Hepatocyte (in vitro differentiated cells): ENCODE data around the gene SLC19A1.

ENCODE experiments used
- EZH2 ChIP-seq: fragments of 200-600 bp; sonication (generic); IDR thresholded peaks from 2 replicates; pipeline ENCODE4 v1.6.1; 2016; ENCODE audit warnings: antibody characterized with exemption, mild to moderate bottlenecking, borderline replicate concordance
- EZH2phosphoT487 ChIP-seq: fragments of 200-600 bp; sonication (generic); IDR thresholded peaks from one replicate; pipeline ENCODE4 v1.6.1; 2018; ENCODE audit warnings: antibody characterized with exemption, mild to moderate bottlenecking, low read depth, moderate library complexity; ENCODE audit not compliant: unreplicated experiment, severe bottlenecking
- TF ChIP-seq, protein P1 (sequence below): fragments of 200-600 bp; sonication (generic); IDR thresholded peaks from 2 replicates; pipeline ENCODE4 v1.5.1; 2016; ENCODE audit warnings: antibody characterized with exemption, mild to moderate bottlenecking; ENCODE audit not compliant: poor library complexity

DNA sequence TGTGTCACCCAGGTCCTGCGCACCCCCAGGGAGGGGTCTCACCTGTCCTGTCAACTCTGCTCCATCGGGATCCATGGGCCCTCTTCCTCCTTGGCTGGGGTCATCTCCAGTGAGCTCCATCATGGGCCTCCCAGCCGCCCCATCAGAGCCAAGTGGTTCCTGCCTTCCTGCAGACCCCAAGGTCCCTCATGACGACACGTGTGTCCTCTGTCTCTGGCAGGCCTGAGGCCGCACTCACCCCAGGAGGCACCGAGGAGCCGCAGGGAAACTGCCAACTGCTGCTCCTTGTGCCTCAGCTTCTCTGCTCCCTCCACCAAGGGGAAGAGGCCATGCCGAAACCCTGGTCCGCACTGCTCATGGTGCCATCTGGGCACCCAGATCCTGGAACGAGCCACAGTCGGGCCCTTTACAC, 90.5 kb downstream of the SLC19A1 start:
- no peak for TF ChIP-seq EZH2
- TF ChIP-seq, protein P1, sequence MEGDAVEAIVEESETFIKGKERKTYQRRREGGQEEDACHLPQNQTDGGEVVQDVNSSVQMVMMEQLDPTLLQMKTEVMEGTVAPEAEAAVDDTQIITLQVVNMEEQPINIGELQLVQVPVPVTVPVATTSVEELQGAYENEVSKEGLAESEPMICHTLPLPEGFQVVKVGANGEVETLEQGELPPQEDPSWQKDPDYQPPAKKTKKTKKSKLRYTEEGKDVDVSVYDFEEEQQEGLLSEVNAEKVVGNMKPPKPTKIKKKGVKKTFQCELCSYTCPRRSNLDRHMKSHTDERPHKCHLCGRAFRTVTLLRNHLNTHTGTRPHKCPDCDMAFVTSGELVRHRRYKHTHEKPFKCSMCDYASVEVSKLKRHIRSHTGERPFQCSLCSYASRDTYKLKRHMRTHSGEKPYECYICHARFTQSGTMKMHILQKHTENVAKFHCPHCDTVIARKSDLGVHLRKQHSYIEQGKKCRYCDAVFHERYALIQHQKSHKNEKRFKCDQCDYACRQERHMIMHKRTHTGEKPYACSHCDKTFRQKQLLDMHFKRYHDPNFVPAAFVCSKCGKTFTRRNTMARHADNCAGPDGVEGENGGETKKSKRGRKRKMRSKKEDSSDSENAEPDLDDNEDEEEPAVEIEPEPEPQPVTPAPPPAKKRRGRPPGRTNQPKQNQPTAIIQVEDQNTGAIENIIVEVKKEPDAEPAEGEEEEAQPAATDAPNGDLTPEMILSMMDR, result no peak
- TF ChIP-seq EZH2phosphoT487, result no peak
